ENCODE results near the gene DIPK1B. TPM values are rescaled to one million over a fixed set of nuclear protein-coding genes. Genes with fewer than 3 reads are reported as not detected.
A peak's percentile ranks its signal among the peaks of the same experiment; 100 is the strongest.
"Not testable (repeated sequence)": the region's sequence is repeated elsewhere in the genome, so short reads cannot be mapped to it uniquely, and the experiment has no call there.

The DIPK1B gene
- polyA plus RNA-seq, 3 donors = 0.10 TPM; not detected in 2

GRCh38 chr9:136703276-136703860 lies 9.0 kb upstream of the DIPK1B start:
- Histone ChIP-seq H3K27me3 (ENCODE audit: control insufficient read depth in 2 of 2, insufficient read depth in 2 of 2, low read length in 2 of 2) (peaks cover 2 to 15% of the 10 kb centered on the region in 2 donors), H3K9me3 (replicated peaks in 1 of 2; ENCODE audit: control insufficient read depth in 1 of 2, insufficient read depth in 1 of 2, low read length in 2 of 2) (no peaks in the 10 kb centered on the region), H2AFZ (ENCODE audit: insufficient read depth, low read depth, low read length, poor library complexity, severe bottlenecking) (no peak overlapping the region), H3K4me1 (ENCODE audit: control insufficient read depth in 1 of 2, insufficient read depth in 2 of 2, low read length in 2 of 2) (peaks cover 51 to 59% of the 10 kb centered on the region in 2 donors), H4K20me1 (ENCODE audit: insufficient read depth, low read length) (no peaks in the 10 kb centered on the region), H3K4me2 (replicated peaks; ENCODE audit: extremely low read depth, low read length, poor library complexity, severe bottlenecking) (peak overlapping the region; percentile 1), H3K27ac (ENCODE audit: low read depth in 1 of 2, low read length in 2 of 2) (no peak overlapping the region), H3K36me3 (replicated peaks in 1 of 2; ENCODE audit: control insufficient read depth in 1 of 2, insufficient read depth in 2 of 2, low read length in 2 of 2) (no peaks in the 10 kb centered on the region), H3K4me3 (replicated peaks in 1 of 3; ENCODE audit: low read depth in 2 of 3, low read length in 3 of 3) (no peak overlapping the region), H3K79me2 (ENCODE audit: insufficient read depth, low read length) (no peaks in the 10 kb centered on the region), H3K9ac (ENCODE audit: insufficient read depth, low read length, poor library complexity, severe bottlenecking) (no peak overlapping the region)
- Mint-ChIP-seq H3K36me3 (peaks cover 0 to 4% of the 10 kb centered on the region in 2 donors), H3K4me1 (peaks cover 57% of the 10 kb centered on the region), H3K4me3 (peak overlapping the region in 1 of 2 donors; percentile 26), H3K27me3 (ENCODE audit: low read depth in 3 of 3) (peaks cover 14 to 37% (median 22%) of the 10 kb centered on the region in 3 donors), H3K27ac (peak overlapping the region in 6 of 7 donors; percentile 27 to 80 (median 61)), H3K9me3 (peaks cover 0 to 7% (median 0%) of the 10 kb centered on the region in 7 donors)
- TF ChIP-seq CTCF (IDR thresholded peaks at IDR 0.05) = no peak
- peak; percentile 41 to 49 (median 46) for DNase-seq
- intact Hi-C loops (cut with micrococcal nuclease) = loop anchor here in 1 of 2 donors (10.0 kb wide), 1 partner anchor 749 kb away; no protein-coding TSS in a partner anchor
- WGBS (ENCODE audit: insufficient coverage) = 22% methylated on average over 8 of the region's 12 CpGs

GRCh38 chr9:136704741-136705140 lies 7.6 kb upstream of the DIPK1B start:
- WGBS (ENCODE audit: insufficient coverage) = 100% methylated on average over 1 of the region's 8 CpGs
- H3K36me3 Mint-ChIP-seq = not testable (repeated sequence)

More at GRCh38 chr9:136704741-136705140, 7.6 kb upstream of the DIPK1B start:
- not testable (repeated sequence) for H3K27ac ChIP-seq (ENCODE audit: low read depth in 1 of 2, low read length in 2 of 2); H3K79me2 ChIP-seq (ENCODE audit: insufficient read depth, low read length); H3K9me3 Mint-ChIP-seq; H3K27ac Mint-ChIP-seq; H3K36me3 ChIP-seq (replicated peaks in 1 of 2; ENCODE audit: control insufficient read depth in 1 of 2, insufficient read depth in 2 of 2, low read length in 2 of 2); H4K20me1 ChIP-seq (ENCODE audit: insufficient read depth, low read length); H3K4me3 Mint-ChIP-seq; H3K9me3 ChIP-seq (replicated peaks in 1 of 2; ENCODE audit: control insufficient read depth in 1 of 2, insufficient read depth in 1 of 2, low read length in 2 of 2); H3K4me3 ChIP-seq (replicated peaks in 1 of 3; ENCODE audit: low read depth in 2 of 3, low read length in 3 of 3); H2AFZ ChIP-seq (ENCODE audit: insufficient read depth, low read depth, low read length, poor library complexity, severe bottlenecking); H3K4me2 ChIP-seq (replicated peaks; ENCODE audit: extremely low read depth, low read length, poor library complexity, severe bottlenecking); DNase-seq; H3K9ac ChIP-seq (ENCODE audit: insufficient read depth, low read length, poor library complexity, severe bottlenecking)
- peaks cover 2 to 15% of the 10 kb centered on the region in 2 donors for H3K27me3 ChIP-seq (ENCODE audit: control insufficient read depth in 2 of 2, insufficient read depth in 2 of 2, low read length in 2 of 2)
- peaks cover 45% of the 10 kb centered on the region for H3K4me1 Mint-ChIP-seq
- intact Hi-C loops (cut with micrococcal nuclease) = loop anchor here in 1 of 2 donors (10.0 kb wide), 1 partner anchor 750 kb away; no protein-coding TSS in a partner anchor
- peaks cover 38 to 45% of the 10 kb centered on the region in 2 donors for H3K4me1 ChIP-seq (ENCODE audit: control insufficient read depth in 1 of 2, insufficient read depth in 2 of 2, low read length in 2 of 2)
- peaks cover 15 to 44% (median 24%) of the 10 kb centered on the region in 3 donors for H3K27me3 Mint-ChIP-seq (ENCODE audit: low read depth in 3 of 3)

Measured in CD14-positive monocyte (primary cell).